ENCODE data around the gene PCNX1.
"Not testable (repeated sequence)": the region's sequence is repeated elsewhere in the genome, so short reads cannot be mapped to it uniquely, and the experiment has no call there.

Gene PCNX1

DNA sequence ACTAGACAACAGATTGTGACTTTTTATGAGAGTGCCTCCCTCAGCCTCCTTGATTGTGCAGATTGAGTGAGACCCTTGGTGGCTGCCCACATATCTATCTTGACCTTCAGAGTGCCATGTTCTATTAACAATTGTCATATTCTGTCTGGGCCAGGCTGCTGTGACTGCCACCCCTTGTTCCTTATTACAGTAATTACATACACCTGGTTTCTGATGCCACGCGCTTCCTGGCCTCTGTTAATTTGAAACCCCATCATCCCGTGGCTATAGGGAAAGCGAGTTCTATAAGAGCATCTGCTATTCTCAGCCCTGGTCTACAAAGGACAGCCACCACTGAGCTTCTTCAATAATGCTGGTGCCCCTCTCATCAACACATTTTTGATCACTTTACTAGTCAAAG lies 228.7 kb downstream of the PCNX1 start:
- no peak for DNase-seq

- peak; percentile 35 for DNase-seq
These were observed 229.3 kb downstream of the PCNX1 start for GRCh38 chr14:71136386-71137060.

DNA sequence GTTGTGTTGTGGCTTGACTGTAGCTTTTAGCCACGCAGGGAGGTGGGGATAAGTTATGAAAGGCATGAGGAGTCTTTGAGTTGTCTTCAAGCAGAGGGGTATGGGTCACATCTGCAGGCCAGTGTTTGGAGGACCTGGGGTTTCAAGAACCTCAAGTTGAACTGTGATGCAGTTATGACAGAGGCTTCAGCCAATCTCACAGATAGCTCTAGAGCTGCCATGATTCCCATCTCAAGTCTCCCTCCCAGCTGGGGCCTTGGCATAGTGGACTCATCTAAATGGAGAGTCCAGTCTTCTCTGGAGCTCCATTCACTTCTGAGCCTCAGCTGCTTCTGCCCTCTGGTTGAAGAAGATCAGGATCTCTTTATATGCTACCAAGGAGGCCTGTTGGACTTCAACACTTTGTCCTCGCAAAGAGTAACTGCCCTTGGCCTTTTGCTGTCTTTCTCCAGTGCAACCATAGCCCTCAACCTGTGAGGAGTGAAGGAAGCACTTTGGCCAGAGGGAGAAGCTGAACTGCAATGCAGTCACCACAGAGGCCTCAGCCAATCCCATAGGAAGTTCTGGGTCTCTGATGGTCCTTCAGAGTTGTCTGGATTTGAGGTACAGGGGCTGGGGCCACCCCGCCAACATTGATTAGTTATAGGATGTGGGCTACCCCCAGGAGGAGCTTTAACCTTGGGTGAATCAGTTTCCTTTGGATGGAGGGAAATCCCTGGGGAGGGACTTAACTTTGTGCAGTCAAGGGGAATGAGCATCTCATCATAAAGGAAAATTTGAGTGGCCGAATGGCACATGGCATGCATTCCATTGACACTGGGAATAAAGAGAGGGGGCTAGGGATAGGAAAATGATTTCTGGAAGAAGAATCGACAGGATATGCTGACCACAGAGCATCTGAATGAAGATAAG lies 230.5 kb downstream of the PCNX1 start:
- DNase-seq = no peak

- peak; percentile 6 for DNase-seq
These were observed 231.4 kb downstream of the PCNX1 start for GRCh38 chr14:71138448-71139293.

GRCh38 chr14:71139294-71139946 lies 232.2 kb downstream of the PCNX1 start:
- DNase-seq = no peak

- no peak for DNase-seq
These were observed 232.9 kb downstream of the PCNX1 start for GRCh38 chr14:71140157-71140556.

GRCh38 chr14:71141701-71142374 lies 234.6 kb downstream of the PCNX1 start:
- DNase-seq = no peak

DNA sequence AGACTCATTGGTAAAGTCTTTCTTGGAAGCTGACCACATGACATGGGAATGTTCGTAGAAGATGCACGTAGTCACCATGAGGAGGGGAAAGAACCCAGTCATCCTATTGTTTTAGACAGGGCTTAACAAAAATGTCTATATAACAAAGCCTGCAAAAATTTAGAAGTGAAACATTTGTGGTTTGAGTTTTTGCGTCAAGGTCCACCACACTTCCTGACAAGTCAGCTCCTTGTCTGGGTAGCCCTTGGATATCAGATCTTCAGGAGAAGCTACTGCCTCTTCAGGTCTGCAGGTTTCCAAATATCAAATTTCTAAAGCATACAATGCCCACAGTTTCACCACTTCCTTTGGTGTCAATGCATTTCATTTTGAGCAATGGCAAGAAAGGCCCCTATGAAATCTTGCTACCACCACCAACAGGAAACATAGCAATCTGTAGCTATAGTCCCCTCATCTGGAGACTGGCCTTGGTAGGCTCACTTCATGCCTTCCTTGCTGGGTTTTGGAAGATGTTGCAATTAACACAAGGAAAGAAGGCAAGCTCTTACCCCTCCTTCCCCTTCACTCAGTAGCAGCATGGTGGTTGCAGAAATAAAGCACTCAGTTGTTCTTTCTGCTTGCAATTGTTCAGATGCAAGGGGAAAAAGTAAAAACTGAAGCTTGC lies 235.2 kb downstream of the PCNX1 start:
- no peak for DNase-seq

DNA sequence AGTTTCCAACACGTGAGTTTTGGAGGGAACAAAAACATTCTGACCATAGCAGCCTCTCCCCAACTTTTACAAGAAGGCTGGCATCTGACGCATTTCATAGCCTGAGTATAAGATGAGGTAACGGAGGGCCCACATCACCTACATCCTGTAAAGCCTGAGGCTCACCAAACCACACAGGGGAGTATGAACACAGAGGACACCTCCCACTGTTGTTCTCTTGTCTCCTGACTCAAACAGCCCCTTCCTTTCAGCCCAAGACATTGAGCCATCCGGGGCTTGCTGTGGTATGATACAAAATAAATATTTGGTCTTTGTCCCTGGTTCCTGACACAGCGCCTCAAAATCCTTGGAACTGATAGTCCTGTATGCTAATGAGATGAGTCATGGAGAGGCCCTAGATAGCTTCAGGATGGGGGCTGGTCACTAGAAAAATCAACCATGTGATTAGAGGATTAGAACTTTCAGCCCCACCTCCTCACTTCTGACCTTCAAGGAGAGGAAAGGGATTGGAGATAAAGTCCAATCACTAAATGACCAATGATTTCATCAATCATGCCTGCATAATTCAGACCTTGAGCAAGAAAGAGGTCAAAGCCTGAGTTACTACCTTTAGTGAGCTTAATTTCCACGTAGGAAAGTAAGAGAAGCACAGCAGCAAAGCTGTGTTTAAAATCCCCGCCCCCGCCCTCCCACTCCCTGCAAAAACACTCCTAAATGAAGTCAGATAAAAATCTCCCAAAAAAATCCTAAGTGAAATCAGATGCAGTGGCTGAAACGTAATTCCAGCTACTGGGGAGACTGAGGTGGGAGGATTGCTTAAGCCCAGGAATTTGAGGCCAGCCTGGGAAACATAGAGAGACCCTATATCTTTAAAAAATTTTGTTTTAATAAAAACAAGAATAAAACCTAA lies 236.4 kb downstream of the PCNX1 start:
- DNase-seq = no peak

DNA sequence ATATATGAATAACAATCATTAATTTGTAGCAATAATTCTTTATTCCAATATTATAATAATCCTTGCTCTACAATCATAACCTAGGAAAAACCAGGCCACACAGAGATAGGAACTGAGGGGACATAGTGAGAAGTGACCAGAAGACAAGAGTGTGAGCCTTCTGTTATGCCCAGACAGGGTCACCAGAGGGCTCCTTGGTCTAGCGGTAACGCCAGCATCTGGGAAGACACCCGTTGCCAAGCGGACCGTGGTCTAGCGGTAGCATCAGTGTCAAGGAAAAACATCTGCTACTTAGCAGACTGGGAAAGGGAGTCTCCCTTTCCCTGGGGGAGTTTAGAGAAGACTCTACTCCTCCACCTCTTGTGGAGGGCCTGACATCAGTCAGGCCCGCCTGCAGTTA lies 240.1 kb downstream of the PCNX1 start:
- not testable (repeated sequence) for DNase-seq

DNA sequence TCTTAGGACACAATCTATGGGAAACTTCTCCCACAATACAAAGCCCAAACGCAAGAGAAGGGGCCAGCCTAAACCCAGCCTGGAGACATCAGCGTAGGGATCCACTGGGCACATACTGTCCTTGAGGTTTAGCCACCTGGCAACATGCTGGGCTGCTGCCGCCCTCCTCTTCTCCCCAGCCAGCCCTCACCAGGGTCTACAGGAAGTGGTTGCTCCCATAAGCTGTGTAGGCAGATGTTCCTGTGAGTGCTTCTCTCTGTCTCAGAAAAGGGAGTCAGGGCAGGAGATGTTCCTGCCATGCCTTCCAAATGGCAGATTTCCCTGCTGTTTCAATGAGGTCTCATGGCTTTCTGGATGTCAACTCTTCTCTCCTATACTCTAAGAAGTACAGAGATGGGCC lies 241.4 kb downstream of the PCNX1 start:
- no peak for DNase-seq

DNA sequence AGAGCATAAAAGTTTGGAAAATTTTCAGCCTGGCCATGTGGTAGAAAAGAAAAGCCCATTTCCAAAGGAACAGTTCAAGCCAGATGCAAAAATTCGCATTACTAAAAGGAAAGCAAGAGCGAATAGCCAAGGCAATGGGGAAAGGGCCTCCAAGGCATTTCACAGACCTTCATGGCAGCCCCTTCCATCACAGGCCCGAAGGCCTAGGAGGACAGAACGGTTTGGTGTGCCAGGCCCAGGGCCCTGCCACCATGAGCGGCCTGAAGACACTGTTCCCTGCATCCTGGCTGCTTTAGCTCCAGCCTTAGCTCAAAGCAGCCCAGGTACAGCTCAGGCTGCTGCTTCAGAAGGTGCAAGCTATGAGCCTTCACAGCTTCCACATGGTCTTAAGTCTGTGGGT lies 243.5 kb downstream of the PCNX1 start:
- no peak for DNase-seq

GRCh38 chr14:71155743-71156142 lies 248.5 kb downstream of the PCNX1 start:
- no peak for DNase-seq

DNA sequence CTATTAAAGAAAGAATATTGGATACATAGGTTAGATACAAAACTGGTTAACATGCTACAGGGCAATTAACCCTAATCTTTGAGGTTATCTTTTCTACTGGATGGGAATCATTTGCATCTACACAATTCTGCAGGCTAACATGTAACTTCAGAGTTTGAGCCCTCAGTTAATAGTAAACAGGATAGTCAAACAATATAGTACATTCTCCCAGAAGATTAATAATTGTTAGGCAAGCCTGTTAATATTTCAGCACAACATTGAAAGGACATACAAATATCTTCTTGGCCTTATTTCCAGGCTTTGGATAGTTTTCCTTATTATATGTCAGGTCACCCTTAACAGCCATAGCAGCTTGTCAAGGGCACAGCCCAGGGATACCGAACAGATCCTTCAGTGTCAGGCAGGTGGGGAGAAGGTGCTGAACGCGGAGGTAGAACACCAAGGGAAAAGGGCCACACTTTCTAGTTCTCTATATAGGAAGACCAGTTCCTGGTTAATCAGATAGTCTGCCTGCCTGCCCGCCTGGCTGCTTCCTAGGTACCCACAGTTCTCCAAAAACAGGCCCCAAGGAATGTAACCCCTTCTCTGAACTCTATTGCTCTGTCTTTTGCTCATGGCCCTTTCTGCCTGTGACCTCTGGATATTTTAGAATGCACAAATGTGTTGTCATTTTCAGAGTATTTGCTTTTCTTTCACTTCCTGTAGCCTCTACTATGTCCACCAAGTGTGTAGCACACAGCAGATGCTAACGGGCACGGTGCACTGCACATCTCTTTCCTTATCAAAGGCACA lies 256.0 kb downstream of the PCNX1 start:
- DNase-seq = no peak

DNA sequence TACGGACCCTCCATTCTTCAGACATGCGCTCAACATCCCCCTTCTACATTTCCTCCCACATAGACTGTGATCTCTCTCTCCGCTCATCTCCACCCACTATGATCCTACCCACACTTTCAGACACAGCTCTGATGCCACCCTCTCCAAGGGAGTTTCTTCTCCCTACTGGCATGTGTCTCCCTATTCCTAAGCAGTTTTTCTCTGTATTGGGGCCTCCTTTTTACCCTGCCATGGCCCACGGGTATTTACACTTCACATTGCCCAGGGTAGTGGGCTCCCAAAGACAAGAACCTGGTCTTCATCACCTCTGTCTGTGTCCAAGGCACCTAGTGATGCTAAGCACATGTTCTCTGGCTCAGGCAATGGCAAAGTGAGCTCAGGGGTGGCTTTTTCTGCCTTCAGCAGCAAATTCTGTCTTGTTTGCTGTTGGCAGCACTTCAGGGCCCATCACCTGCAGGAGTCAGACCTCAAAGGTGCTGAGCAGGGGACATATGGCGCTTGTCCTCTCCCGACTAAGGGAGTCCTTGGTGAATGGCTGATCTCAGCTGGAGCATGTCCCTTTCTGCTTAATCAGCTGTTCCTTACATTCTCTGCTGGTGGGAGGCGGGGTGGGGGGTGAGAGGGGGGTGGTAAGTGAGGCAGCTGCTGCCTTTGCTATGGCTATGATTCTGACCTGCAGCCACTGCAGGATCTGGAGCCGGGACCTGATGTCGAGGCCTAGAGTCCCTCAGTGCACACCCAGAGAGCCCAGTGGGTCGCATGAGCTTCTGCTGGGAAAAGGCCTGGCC lies 256.8 kb downstream of the PCNX1 start:
- no peak for DNase-seq
